ENCODE results near the gene ALX3.
"Not testable (repeated sequence)": the region's sequence is repeated elsewhere in the genome, so short reads cannot be mapped to it uniquely, and the experiment has no call there.

The ALX3 gene

GRCh38 chr1:110047463-110047862 lies 23.0 kb downstream of the ALX3 start:
- DNase-seq (ENCODE audit: low read depth) = no peak

GRCh38 chr1:110043016-110043415 lies 27.5 kb downstream of the ALX3 start:
- no peak for DNase-seq (ENCODE audit: low read depth)

GRCh38 chr1:110040548-110040947 lies 29.9 kb downstream of the ALX3 start:
- no peak for DNase-seq (ENCODE audit: low read depth)

- DNase-seq (ENCODE audit: low read depth) = no peak
Observed at GRCh38 chr1:110039641-110040040, 30.8 kb downstream of the ALX3 start.

GRCh38 chr1:110038271-110038670 lies 32.2 kb downstream of the ALX3 start:
- DNase-seq (ENCODE audit: low read depth) = no peak

GRCh38 chr1:110035236-110035752 lies 35.2 kb downstream of the ALX3 start:
- DNase-seq (ENCODE audit: low read depth) = no peak

GRCh38 chr1:110034451-110035235 lies 35.8 kb downstream of the ALX3 start, which contains the start of gene STRIP1:
STRIP1 (plus strand) TSS chr1:110034624; CDS start chr1:110034638, 14 bp downstream.
- DNase-seq (ENCODE audit: low read depth) = peak; percentile 82

GRCh38 chr1:110034040-110034450 lies 36.4 kb downstream of the ALX3 start:
- DNase-seq (ENCODE audit: low read depth) = no peak

GRCh38 chr1:110033421-110033820 lies 37.1 kb downstream of the ALX3 start:
- no peak for DNase-seq (ENCODE audit: low read depth)

GRCh38 chr1:110032327-110032726 lies 38.1 kb downstream of the ALX3 start:
- no peak for DNase-seq (ENCODE audit: low read depth)

GRCh38 chr1:110030687-110031086 lies 39.8 kb downstream of the ALX3 start:
- not testable (repeated sequence) for DNase-seq (ENCODE audit: low read depth)

- no peak for DNase-seq (ENCODE audit: low read depth)
Observed at GRCh38 chr1:110024613-110025012, 45.9 kb downstream of the ALX3 start.

- DNase-seq (ENCODE audit: low read depth) = no peak
Observed at GRCh38 chr1:110021285-110021684, 49.2 kb downstream of the ALX3 start.

GRCh38 chr1:110019770-110020169 lies 50.7 kb downstream of the ALX3 start:
- DNase-seq (ENCODE audit: low read depth) = no peak

- DNase-seq (ENCODE audit: low read depth) = no peak
Observed at GRCh38 chr1:110018396-110018795, 52.1 kb downstream of the ALX3 start.

GRCh38 chr1:110017792-110018191 lies 52.7 kb downstream of the ALX3 start:
- no peak for DNase-seq (ENCODE audit: low read depth)

- DNase-seq (ENCODE audit: low read depth) = no peak
Observed at GRCh38 chr1:110012100-110012780, 58.2 kb downstream of the ALX3 start.

- no peak for DNase-seq (ENCODE audit: low read depth)
Observed at GRCh38 chr1:110011527-110012041, 58.9 kb downstream of the ALX3 start.
